ENCODE measurements around the gene CLDN5.

CLDN5 gene

GRCh38 chr22:19480789-19481188 is 43.4 kb downstream of the CLDN5 start:
- DNase-seq (ENCODE audit: low read depth, low spot score) = no peak

GRCh38 chr22:19480173-19480568 is 44.0 kb downstream of the CLDN5 start:
- DNase-seq (ENCODE audit: low read depth, low spot score) = no peak

GRCh38 chr22:19479355-19480172 is 44.6 kb downstream of the CLDN5 start, which contains the start of gene CDC45:
Gene CDC45 (plus strand): TSS chr22:19479920. CDS start chr22:19479969, 49 bp downstream.
- peak; percentile 99 for DNase-seq (ENCODE audit: low read depth, low spot score)

- DNase-seq (ENCODE audit: low read depth, low spot score) = peak; percentile 90
Observed at GRCh38 chr22:19478901-19479354, 45.3 kb downstream of the CLDN5 start, which contains the start of gene UFD1. Gene UFD1 (minus strand): TSS chr22:19479193. CDS start chr22:19479085, 108 bp downstream.

GRCh38 chr22:19478045-19478900 is 45.9 kb downstream of the CLDN5 start:
- no peak for DNase-seq (ENCODE audit: low read depth, low spot score)

GRCh38 chr22:19477321-19478044 is 46.7 kb downstream of the CLDN5 start:
- DNase-seq (ENCODE audit: low read depth, low spot score) = no peak

- no peak for DNase-seq (ENCODE audit: low read depth, low spot score)
Observed at GRCh38 chr22:19476023-19476422, 48.2 kb downstream of the CLDN5 start.

GRCh38 chr22:19473578-19473977 is 50.6 kb downstream of the CLDN5 start:
- DNase-seq (ENCODE audit: low read depth, low spot score) = no peak
